ENCODE measurements around the gene FRMPD4.

The FRMPD4 gene

DNA sequence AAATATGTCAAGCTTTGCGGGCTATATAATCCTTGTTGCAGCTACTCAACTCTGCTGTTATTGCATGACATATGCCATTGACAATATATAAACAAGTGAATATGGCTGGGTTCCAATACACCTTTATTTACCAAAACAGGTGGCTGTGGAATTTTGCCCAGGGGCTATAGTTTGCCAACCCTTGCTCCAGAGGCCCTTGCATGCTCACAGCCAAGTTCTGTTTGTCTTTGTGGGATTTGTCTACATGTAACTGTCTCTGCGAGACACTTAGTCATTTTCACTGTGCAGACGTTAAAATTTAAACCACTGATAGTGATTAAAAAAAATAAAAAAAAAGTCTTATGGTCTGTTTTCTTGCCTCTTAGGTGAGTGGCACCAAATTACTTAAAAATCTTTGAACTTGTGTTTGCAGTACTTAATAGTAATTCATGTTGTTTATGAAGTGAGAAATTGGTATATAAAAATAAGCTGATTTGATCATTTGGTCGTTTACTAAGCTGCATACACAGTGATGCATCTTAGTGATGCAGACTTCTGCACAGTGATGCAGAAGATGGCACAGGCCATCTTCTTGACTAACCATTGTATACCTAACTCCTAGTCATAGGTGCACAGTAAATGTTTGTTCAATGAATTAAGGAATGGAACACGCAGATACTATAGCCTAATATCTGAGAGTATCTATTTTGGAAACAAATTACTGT, 170.9 kb downstream of the FRMPD4 start:
- no peak for DNase-seq (ENCODE audit: low read depth)
- TF ChIP-seq, protein P1, sequence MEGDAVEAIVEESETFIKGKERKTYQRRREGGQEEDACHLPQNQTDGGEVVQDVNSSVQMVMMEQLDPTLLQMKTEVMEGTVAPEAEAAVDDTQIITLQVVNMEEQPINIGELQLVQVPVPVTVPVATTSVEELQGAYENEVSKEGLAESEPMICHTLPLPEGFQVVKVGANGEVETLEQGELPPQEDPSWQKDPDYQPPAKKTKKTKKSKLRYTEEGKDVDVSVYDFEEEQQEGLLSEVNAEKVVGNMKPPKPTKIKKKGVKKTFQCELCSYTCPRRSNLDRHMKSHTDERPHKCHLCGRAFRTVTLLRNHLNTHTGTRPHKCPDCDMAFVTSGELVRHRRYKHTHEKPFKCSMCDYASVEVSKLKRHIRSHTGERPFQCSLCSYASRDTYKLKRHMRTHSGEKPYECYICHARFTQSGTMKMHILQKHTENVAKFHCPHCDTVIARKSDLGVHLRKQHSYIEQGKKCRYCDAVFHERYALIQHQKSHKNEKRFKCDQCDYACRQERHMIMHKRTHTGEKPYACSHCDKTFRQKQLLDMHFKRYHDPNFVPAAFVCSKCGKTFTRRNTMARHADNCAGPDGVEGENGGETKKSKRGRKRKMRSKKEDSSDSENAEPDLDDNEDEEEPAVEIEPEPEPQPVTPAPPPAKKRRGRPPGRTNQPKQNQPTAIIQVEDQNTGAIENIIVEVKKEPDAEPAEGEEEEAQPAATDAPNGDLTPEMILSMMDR (IDR thresholded peaks at IDR 0.05; ENCODE audit: low read depth, low read length, missing control alignments): no peak
- no peak overlapping the region for H3K4me3 ChIP-seq (ENCODE audit: low read depth, low read length)

DNA sequence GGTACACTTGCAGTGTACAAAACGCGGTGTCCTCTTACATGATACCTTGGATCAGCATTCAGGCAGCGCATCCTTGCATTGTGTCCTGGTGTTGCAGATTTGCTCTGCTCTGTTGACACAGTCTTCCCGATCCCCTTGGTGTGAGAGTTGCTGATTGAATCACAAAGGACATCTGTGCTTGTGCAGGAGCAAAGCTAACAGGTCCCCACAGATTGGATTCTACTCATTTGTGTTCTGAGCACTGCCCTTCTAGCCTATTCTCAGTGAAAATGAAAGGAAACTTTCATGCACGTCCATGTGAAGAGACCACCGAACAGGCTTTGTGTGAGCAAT, 171.4 kb downstream of the FRMPD4 start:
- DNase-seq (ENCODE audit: low read depth): no peak
- TF ChIP-seq, protein P1 (IDR thresholded peaks at IDR 0.05; ENCODE audit: low read depth, low read length, missing control alignments): no peak
- no peak overlapping the region for H3K4me3 ChIP-seq (ENCODE audit: low read depth, low read length)

DNA sequence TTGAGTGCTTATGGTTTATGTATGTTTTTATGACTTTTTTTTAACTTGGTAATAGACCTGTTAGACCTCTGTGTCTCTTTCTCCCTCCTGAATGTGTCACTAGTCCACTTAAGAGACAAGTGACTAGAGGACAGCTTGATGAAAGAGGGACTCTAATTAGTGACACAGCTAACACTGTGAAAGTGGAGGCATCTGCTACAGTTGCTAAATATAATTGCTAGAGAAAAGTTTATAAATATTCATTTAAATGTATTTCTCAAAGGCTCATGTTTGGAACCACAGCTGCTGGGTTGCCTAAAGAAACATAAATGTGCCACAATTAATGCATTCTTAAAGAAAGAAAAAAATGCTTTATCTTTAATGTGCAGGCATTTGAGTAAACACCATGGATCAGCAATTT, 176.4 kb downstream of the FRMPD4 start:
- DNase-seq (ENCODE audit: low read depth): no peak
- no peak overlapping the region for H3K4me3 ChIP-seq (ENCODE audit: low read depth, low read length)
- TF ChIP-seq, protein P1 (IDR thresholded peaks at IDR 0.05; ENCODE audit: low read depth, low read length, missing control alignments): no peak

DNA sequence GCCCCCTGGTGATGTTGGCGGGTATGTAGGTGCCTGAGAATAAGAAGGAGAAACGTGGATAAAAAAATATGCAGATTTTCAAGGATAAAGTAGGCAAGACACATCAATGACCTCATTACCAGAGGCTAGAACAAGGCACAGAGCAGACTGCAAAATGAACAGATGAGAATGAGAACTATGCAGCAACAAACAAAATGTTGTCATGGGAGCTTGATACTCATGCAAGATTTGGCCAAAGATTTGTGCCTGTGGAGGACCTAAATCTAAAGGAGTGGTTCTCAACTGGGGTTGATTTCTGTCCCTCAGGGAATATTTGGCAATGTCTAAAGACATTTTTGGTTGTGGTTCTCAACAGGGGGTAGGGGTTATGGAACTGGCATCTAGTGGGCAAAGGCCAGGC, 177.3 kb downstream of the FRMPD4 start:
- TF ChIP-seq, protein P1 (IDR thresholded peaks at IDR 0.05; ENCODE audit: low read depth, low read length, missing control alignments): no peak
- DNase-seq (ENCODE audit: low read depth): no peak
- H3K4me3 ChIP-seq (ENCODE audit: low read depth, low read length): no peak overlapping the region

DNA sequence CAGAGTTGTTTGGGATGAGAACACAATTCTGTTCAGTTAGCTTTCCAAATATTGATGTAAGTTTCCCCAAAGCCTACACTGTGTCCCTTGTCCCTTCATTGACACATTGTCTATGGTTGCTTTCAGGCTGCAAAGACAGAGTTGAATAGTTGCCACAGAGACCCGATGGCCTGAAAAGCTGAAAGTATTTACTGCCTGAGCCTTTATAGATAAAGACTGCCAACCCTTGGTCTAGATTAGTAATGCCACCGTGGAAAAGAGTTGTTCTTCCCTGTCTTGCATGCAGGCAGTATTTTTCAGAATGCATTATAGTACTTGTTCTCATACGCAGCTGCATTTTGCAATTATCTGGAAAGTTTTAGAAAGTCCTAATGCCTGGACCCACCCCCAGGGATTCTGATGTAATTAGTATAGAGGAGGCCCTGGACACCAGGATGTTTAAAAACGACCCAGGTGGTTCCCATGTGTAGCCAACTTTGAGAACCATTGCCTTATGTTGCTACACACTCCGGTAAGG, 180.8 kb downstream of the FRMPD4 start:
- TF ChIP-seq, protein P1 (IDR thresholded peaks at IDR 0.05; ENCODE audit: low read depth, low read length, missing control alignments): no peak
- H3K4me3 ChIP-seq (ENCODE audit: low read depth, low read length): no peak overlapping the region
- no peak for DNase-seq (ENCODE audit: low read depth)

DNA sequence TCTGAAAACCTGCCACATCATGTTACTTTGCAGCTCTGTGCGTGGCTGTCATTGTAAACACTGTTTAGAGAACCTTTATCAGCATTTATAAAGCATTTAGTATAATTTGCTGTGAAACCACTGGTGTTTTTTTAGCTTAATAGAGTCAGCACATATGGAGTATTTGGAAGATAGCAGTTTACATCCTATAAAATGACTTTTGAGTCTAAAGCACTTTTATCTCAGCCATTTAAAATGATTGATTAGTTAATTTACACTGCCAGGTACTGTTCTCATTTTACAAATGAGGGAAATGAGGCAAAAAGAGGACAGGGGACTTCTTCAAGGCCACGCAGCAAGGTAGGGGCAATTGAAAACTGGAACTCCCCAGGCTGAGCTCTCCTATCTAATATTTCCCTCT, 181.7 kb downstream of the FRMPD4 start:
- TF ChIP-seq, protein P1 (IDR thresholded peaks at IDR 0.05; ENCODE audit: low read depth, low read length, missing control alignments): no peak
- DNase-seq (ENCODE audit: low read depth): no peak
- H3K4me3 ChIP-seq (ENCODE audit: low read depth, low read length): no peak overlapping the region

DNA sequence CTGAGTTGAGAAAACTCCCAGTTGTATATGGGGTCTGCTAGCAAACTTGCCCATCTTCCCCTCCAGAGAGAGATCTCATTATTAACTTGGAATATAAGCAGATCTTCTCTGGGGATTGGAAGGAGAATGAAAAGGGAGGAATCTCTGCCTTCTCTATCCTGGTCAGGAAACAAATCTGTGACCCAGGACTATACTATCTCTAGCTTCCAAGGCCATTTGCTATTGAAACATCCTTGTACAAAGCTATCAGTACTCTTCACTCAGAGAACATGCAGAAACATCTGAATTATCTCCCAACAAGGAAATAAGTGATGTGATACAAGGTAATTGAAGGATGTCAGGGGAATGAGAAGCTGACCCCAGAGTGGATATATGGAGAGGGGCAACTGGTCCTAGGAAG, 183.8 kb downstream of the FRMPD4 start:
- DNase-seq (ENCODE audit: low read depth): no peak
- TF ChIP-seq, protein P1 (IDR thresholded peaks at IDR 0.05; ENCODE audit: low read depth, low read length, missing control alignments): no peak
- no peak overlapping the region for H3K4me3 ChIP-seq (ENCODE audit: low read depth, low read length)

Measured in GM12864 (cell line).